Epithelial cell of prostate (primary cell): ENCODE results near the gene SPTB.

Experiments
- DNase-seq: peaks from one replicate; pipeline ENCODE4 v3.0.0-alpha.2; 2011; ENCODE audit warnings: low read depth, low spot score
- H3K27ac ChIP-seq: fragments of 450-650 bp; 2 replicates; pipeline ENCODE4 v1.5.1; 2017; ENCODE audit warnings: mild to moderate bottlenecking

Gene SPTB

GRCh38 chr14:64826333-64826732 lies 53.4 kb downstream of the SPTB start:
- DNase-seq, result no peak
- H3K27ac ChIP-seq, result no peak overlapping the region

- no peak for DNase-seq
- H3K27ac ChIP-seq, result no peak overlapping the region
These were observed 54.2 kb downstream of the SPTB start for GRCh38 chr14:64825509-64825908.

GRCh38 chr14:64825006-64825405 lies 54.7 kb downstream of the SPTB start:
- H3K27ac ChIP-seq, result no peak overlapping the region
- DNase-seq, result no peak

- H3K27ac ChIP-seq, result no peak overlapping the region
- no peak for DNase-seq
These were observed 55.2 kb downstream of the SPTB start for GRCh38 chr14:64824471-64824870.

GRCh38 chr14:64823305-64823861 lies 56.3 kb downstream of the SPTB start:
- no peak for DNase-seq
- H3K27ac ChIP-seq, result no peak overlapping the region

- no peak overlapping the region for H3K27ac ChIP-seq
- DNase-seq, result no peak
These were observed 58.1 kb downstream of the SPTB start for GRCh38 chr14:64821651-64822050.

- DNase-seq, result no peak
- H3K27ac ChIP-seq, result no peak overlapping the region
These were observed 61.6 kb downstream of the SPTB start for GRCh38 chr14:64818151-64818550.

- DNase-seq, result no peak
These were observed 62.1 kb downstream of the SPTB start for GRCh38 chr14:64817631-64818030.

GRCh38 chr14:64816221-64816783 lies 63.4 kb downstream of the SPTB start:
- DNase-seq, result no peak
- no peak overlapping the region for H3K27ac ChIP-seq

More at GRCh38 chr14:64817631-64818030, 62.1 kb downstream of the SPTB start:
- no peak overlapping the region for H3K27ac ChIP-seq

- DNase-seq, result no peak
- no peak overlapping the region for H3K27ac ChIP-seq
These were observed 64.5 kb downstream of the SPTB start for GRCh38 chr14:64815257-64815656.

GRCh38 chr14:64812412-64812811 lies 67.3 kb downstream of the SPTB start:
- peak; percentile 31 for DNase-seq
- H3K27ac ChIP-seq, result no peak overlapping the region

GRCh38 chr14:64811676-64812075 lies 68.0 kb downstream of the SPTB start:
- DNase-seq, result no peak
- H3K27ac ChIP-seq, result no peak overlapping the region

- DNase-seq, result no peak
- H3K27ac ChIP-seq, result no peak overlapping the region
These were observed 71.3 kb downstream of the SPTB start for GRCh38 chr14:64808449-64808848.

GRCh38 chr14:64807551-64807950 lies 72.2 kb downstream of the SPTB start:
- H3K27ac ChIP-seq, result no peak overlapping the region
- DNase-seq, result no peak

GRCh38 chr14:64806862-64807495 lies 72.7 kb downstream of the SPTB start:
- peak overlapping the region; percentile 76 for H3K27ac ChIP-seq
- no peak for DNase-seq

GRCh38 chr14:64806202-64806861 lies 73.4 kb downstream of the SPTB start:
- peak overlapping the region; percentile 76 for H3K27ac ChIP-seq
- DNase-seq, result peak; percentile 36

GRCh38 chr14:64805646-64806045 lies 74.1 kb downstream of the SPTB start:
- peak overlapping the region; percentile 76 for H3K27ac ChIP-seq
- peak; percentile 26 for DNase-seq

- no peak for DNase-seq
- peak overlapping the region; percentile 76 for H3K27ac ChIP-seq
These were observed 74.9 kb downstream of the SPTB start for GRCh38 chr14:64804754-64805260.

GRCh38 chr14:64801800-64802199 lies 77.9 kb downstream of the SPTB start:
- DNase-seq, result no peak
- H3K27ac ChIP-seq, result no peak overlapping the region

- no peak for DNase-seq
- no peak overlapping the region for H3K27ac ChIP-seq
These were observed 78.7 kb downstream of the SPTB start for GRCh38 chr14:64801046-64801445.

GRCh38 chr14:64800000-64800399 lies 79.7 kb downstream of the SPTB start:
- DNase-seq, result no peak

More at GRCh38 chr14:64800000-64800399, 79.7 kb downstream of the SPTB start:
- no peak overlapping the region for H3K27ac ChIP-seq
